Upper lobe of left lung (tissue), 6 donors: ENCODE results near the gene SPATA32. TPM values are rescaled to one million over a fixed set of nuclear protein-coding genes. Genes with fewer than 3 reads are reported as not detected.

Experiments used
- ATAC-seq, 2 donors: fragments of 200-7000 bp; cut with Tn5 transposase; one replicate each; pipeline ENCODE4 v1.9.1; 2022; ENCODE audit warnings: mild to moderate bottlenecking in 2 of 2, moderate library complexity in 2 of 2; ENCODE audit not compliant: low FRiP score in 2 of 2
- DNase-seq, 2 donors: peaks; one replicate each; pipeline ENCODE4 v3.0.0-alpha.2; 2019 to 2020
- H3K27ac ChIP-seq, 4 donors: fragments of 200-600 bp; sonication (generic); one replicate each; pipeline ENCODE4 v1.5.1; 2016 to 2019
- H3K27me3 ChIP-seq, 4 donors: fragments of 200-600 bp; sonication (generic); one replicate each; pipeline ENCODE4 v1.5.1; 2017 to 2019
- H3K36me3 ChIP-seq, 4 donors: fragments of 200-600 bp; sonication (generic); one replicate each; pipeline ENCODE4 v1.5.1; 2016 to 2019
- H3K4me1 ChIP-seq, 4 donors: fragments of 200-600 bp; sonication (generic); one replicate each; pipeline ENCODE4 v1.5.1; 2018 to 2019
- H3K4me3 ChIP-seq, 4 donors: fragments of 200-600 bp; sonication (generic); one replicate each; pipeline ENCODE4 v1.5.1; 2017 to 2019; ENCODE audit warnings: mild to moderate bottlenecking in 2 of 4, moderate library complexity in 1 of 4
- H3K9me3 ChIP-seq, 4 donors: fragments of 200-600 bp; sonication (generic); one replicate each; pipeline ENCODE4 v1.5.1; 2018 to 2019
- CTCF ChIP-seq, 6 experiments: fragments of 450-650 bp in 4 of 6; fragments of 200-600 bp in 2 of 6; sonication (generic) in 2 of 6; IDR thresholded peaks; one replicate each; pipeline ENCODE4 v1.5.1; 2016 to 2019; ENCODE audit warnings: antibody characterized with exemption in 6 of 6
- EP300 ChIP-seq, 4 donors: sonication (generic); formaldehyde crosslinking; IDR thresholded peaks; one replicate each; pipeline ENCODE4 v1.5.1; 2017; ENCODE audit warnings: antibody characterized with exemption in 4 of 4, control low read depth in 2 of 4
- POLR2A ChIP-seq, 4 donors: fragments of 450-650 bp; IDR thresholded peaks; one replicate each; pipeline ENCODE4 v1.5.1; 2016 to 2017; ENCODE audit warnings: antibody characterized with exemption in 4 of 4, mild to moderate bottlenecking in 2 of 4
- POLR2AphosphoS5 ChIP-seq, 2 donors: sonication (generic); formaldehyde crosslinking; IDR thresholded peaks; one replicate each; pipeline ENCODE4 v1.5.1; 2017; ENCODE audit warnings: antibody characterized with exemption in 2 of 2
- WGBS, 2 donors: methylation state at CpG; one replicate each; pipeline ENCODE4 v1.1.5; 2017 to 2018; 5-methylcytosine and 5-hydroxymethylcytosine counted together
- total RNA-seq, 6 donors: library from RNA; depleted of rRNA in 4 of 6; stranded (reverse); fragments of >200 nt in 4 of 6; gene quantifications; one replicate each; pipeline versions ENCODE4 v1.1.0 to v1.2.1, GENCODE V29; 2016 to 2021
- donor health status: DM: no; HTN: no; CAD: no; lungs with moderate emphysema.
- donor health status: DM: no; HTN: yes; CAD: no; lungs with severe emphysema.

Gene SPATA32
- total RNA-seq, 6 donors from 2014 or later = 0.20 TPM; not detected in 5

- TF ChIP-seq CTCF (IDR thresholded peaks at IDR 0.05) = peak in 2 of 6 experiments; percentile 17 to 19
- TF ChIP-seq EP300 (IDR thresholded peaks at IDR 0.05) = peak in 1 of 4 donors; percentile 83
- peak; percentile 88 to 92 for TF ChIP-seq POLR2AphosphoS5 (IDR thresholded peaks at IDR 0.05)
- TF ChIP-seq POLR2A (IDR thresholded peaks at IDR 0.05) = peak in 1 of 4 donors; percentile 62
- no peaks in the 10 kb centered on the region for H3K9me3 ChIP-seq
- H3K27me3 ChIP-seq = no peaks in the 10 kb centered on the region
- peaks cover 0 to 9% (median 2%) of the 10 kb centered on the region in 4 donors for H3K36me3 ChIP-seq
- peak overlapping the region; percentile 65 to 93 (median 86) for H3K27ac ChIP-seq
- ATAC-seq = peak; percentile 65 to 90
- H3K4me3 ChIP-seq = peak overlapping the region in 1 of 4 donors; percentile 16
- 46 to 51% methylated on average over 7 to 19 of the region's 19 CpGs for WGBS, 2 donors
- H3K4me1 ChIP-seq = peaks cover 30 to 71% (median 55%) of the 10 kb centered on the region in 4 donors
- DNase-seq = peak; percentile 94 to 95
Observed at GRCh38 chr17:45228763-45229539, 32.9 kb downstream of the SPATA32 start.

- WGBS, 2 donors = 60 to 84% methylated on average over 9 to 17 of the region's 17 CpGs
- Histone ChIP-seq H3K4me3 (peak overlapping the region in 1 of 4 donors; percentile 16), H3K4me1 (peaks cover 30 to 71% (median 55%) of the 10 kb centered on the region in 4 donors), H3K27me3 (no peaks in the 10 kb centered on the region), H3K27ac (peak overlapping the region; percentile 65 to 93 (median 86)), H3K36me3 (peaks cover 0 to under 1% (median 0%) of the 10 kb centered on the region in 4 donors), H3K9me3 (no peaks in the 10 kb centered on the region)
- TF ChIP-seq EP300 (IDR thresholded peaks at IDR 0.05) = no peak
- DNase-seq = peak in 1 of 2 donors; percentile 72
- ATAC-seq = no peak
Observed at GRCh38 chr17:45227926-45228762, 33.8 kb downstream of the SPATA32 start.

GRCh38 chr17:45227101-45227925 is 34.6 kb downstream of the SPATA32 start:
- H3K4me3 ChIP-seq = peak overlapping the region in 3 of 4 donors; percentile 17 to 71 (median 26)
- peaks cover 30 to 77% (median 55%) of the 10 kb centered on the region in 4 donors for H3K4me1 ChIP-seq

GRCh38 chr17:45226576-45226975 is 35.3 kb downstream of the SPATA32 start:
- Histone ChIP-seq H3K27me3 (peaks cover 0 to 5% (median 0%) of the 10 kb centered on the region in 4 donors), H3K4me3 (peak overlapping the region in 3 of 4 donors; percentile 17 to 71 (median 26)), H3K9me3 (no peaks in the 10 kb centered on the region), H3K36me3 (no peaks in the 10 kb centered on the region), H3K4me1 (peaks cover 30 to 81% (median 55%) of the 10 kb centered on the region in 4 donors), H3K27ac (peak overlapping the region; percentile 65 to 93 (median 86))
- no peak for TF ChIP-seq CTCF (IDR thresholded peaks at IDR 0.05)
- DNase-seq = no peak
- ATAC-seq = no peak
- WGBS, 2 donors = 44 to 63% methylated on average over 3 of the region's 3 CpGs

More at GRCh38 chr17:45227101-45227925, 34.6 kb downstream of the SPATA32 start:
- no peaks in the 10 kb centered on the region for H3K36me3 ChIP-seq
- TF ChIP-seq EP300 (IDR thresholded peaks at IDR 0.05) (no peak), CTCF (IDR thresholded peaks at IDR 0.05) (no peak), POLR2A (IDR thresholded peaks at IDR 0.05) (peak in 1 of 4 donors; percentile 36), POLR2AphosphoS5 (IDR thresholded peaks at IDR 0.05) (peak in 1 of 2 donors; percentile 20)
- 57 to 60% methylated on average over 8 of the region's 8 CpGs for WGBS, 2 donors
- no peaks in the 10 kb centered on the region for H3K27me3 ChIP-seq
- H3K9me3 ChIP-seq = no peaks in the 10 kb centered on the region
- ATAC-seq = no peak
- DNase-seq = no peak
- peak overlapping the region; percentile 65 to 93 (median 86) for H3K27ac ChIP-seq
